MM.1S (cell line): ENCODE data around the gene CLRN2.

Experiments
- EZH2 ChIP-seq: fragments of 300-600 bp; sonication (generic); optimal IDR thresholded peaks from 2 replicates; pipeline ENCODE3; 2017; ENCODE audit warnings: low read depth, mild to moderate bottlenecking, antibody characterized with exemption, low read length, mixed read lengths
- TF ChIP-seq, protein P1 (sequence below): fragments of 300-600 bp; sonication (generic); IDR thresholded peaks from 2 replicates; pipeline ENCODE4 v1.5.1; 2016; ENCODE audit warnings: antibody characterized with exemption, low read length, mixed read lengths

DNA sequence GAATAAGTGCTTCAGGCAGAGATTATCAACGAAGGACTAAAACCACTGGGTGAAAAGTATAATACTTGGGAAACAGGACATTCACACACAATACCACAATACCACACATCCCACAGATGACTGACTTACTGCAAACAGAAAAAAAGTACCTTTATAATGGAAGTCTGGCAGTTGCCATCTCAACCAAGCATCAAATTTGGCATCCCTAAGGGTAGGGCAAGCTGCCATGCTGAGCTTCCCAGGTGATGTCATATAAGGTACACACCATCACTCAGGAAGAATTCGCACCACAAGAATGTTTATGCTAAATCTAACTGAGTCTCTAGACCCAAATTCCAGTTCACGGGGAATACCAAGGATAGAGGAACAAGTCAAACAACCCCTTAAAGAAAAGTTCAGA, 12.2 kb upstream of the CLRN2 start:
- TF ChIP-seq, protein P1, sequence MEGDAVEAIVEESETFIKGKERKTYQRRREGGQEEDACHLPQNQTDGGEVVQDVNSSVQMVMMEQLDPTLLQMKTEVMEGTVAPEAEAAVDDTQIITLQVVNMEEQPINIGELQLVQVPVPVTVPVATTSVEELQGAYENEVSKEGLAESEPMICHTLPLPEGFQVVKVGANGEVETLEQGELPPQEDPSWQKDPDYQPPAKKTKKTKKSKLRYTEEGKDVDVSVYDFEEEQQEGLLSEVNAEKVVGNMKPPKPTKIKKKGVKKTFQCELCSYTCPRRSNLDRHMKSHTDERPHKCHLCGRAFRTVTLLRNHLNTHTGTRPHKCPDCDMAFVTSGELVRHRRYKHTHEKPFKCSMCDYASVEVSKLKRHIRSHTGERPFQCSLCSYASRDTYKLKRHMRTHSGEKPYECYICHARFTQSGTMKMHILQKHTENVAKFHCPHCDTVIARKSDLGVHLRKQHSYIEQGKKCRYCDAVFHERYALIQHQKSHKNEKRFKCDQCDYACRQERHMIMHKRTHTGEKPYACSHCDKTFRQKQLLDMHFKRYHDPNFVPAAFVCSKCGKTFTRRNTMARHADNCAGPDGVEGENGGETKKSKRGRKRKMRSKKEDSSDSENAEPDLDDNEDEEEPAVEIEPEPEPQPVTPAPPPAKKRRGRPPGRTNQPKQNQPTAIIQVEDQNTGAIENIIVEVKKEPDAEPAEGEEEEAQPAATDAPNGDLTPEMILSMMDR = no peak
- TF ChIP-seq EZH2 = no peak
